GM23338 (cell line): ENCODE data around the gene CPNE5.

Experiments used
- CTCF ChIP-seq, 2 experiments: fragments of 200-600 bp in 1 of 2; sonication (generic) in 1 of 2; conservative IDR thresholded peaks; 2 replicates each; pipeline versions ENCODE4 v1.5.1 to v1.6.1; 2016 to 2017; ENCODE audit warnings: antibody characterized with exemption in 2 of 2, low read depth in 2 of 2, mild to moderate bottlenecking in 2 of 2, moderate library complexity in 1 of 2
- EZH2 ChIP-seq: fragments of 200-600 bp; sonication (generic); IDR thresholded peaks from one replicate; pipeline ENCODE4 v1.8.0; 2017; ENCODE audit warnings: antibody characterized with exemption, mild to moderate bottlenecking, low read depth; ENCODE audit not compliant: unreplicated experiment
- POLR2AphosphoS5 ChIP-seq: IDR thresholded peaks from 2 replicates; pipeline ENCODE4 v1.6.1; 2016; ENCODE audit warnings: antibody characterized with exemption, low read depth

- TF ChIP-seq CTCF (conservative IDR thresholded peaks at IDR 0.05; ENCODE audit: low read depth in 2 of 2) (no peak), EZH2 (no peak), POLR2AphosphoS5 (no peak)
Observed at GRCh38 chr6:36856277-36856676, 17.0 kb upstream of the CPNE5 start.
